DOHH2 (cell line): Measurements from ENCODE around the gene FUT3.

Experiments
- H3F3A ChIP-seq: fragments of 200-600 bp; sonication (generic), shearing (Covaris generic); 2 replicates; pipeline ENCODE4 v1.6.0; 2016; ENCODE audit warnings: antibody characterized with exemption, mild to moderate bottlenecking; ENCODE audit not compliant: control insufficient read depth, insufficient read depth
- H3K27ac ChIP-seq: fragments of 200-600 bp; sonication (generic); 2 replicates; pipeline ENCODE4 v1.5.1; 2014; ENCODE audit warnings: low read depth, mild to moderate bottlenecking, low read length, moderate library complexity
- H3K27me3 ChIP-seq: fragments of 200-600 bp; sonication (generic); 2 replicates; pipeline ENCODE4 v1.6.1; 2014; ENCODE audit warnings: mild to moderate bottlenecking, low read length, mixed read lengths; ENCODE audit not compliant: control insufficient read depth
- H3K36me3 ChIP-seq: fragments of 200-600 bp; sonication (generic); 2 replicates; pipeline ENCODE4 v1.6.1; 2014; ENCODE audit warnings: mild to moderate bottlenecking, low read length, moderate library complexity, mixed read lengths; ENCODE audit not compliant: control insufficient read depth
- H3K4me1 ChIP-seq: fragments of 200-600 bp; sonication (generic); 2 replicates; pipeline ENCODE4 v1.6.1; 2014; ENCODE audit warnings: mild to moderate bottlenecking, low read length, mixed read lengths; ENCODE audit not compliant: control insufficient read depth
- H3K4me2 ChIP-seq: fragments of 200-600 bp; sonication (generic); 2 replicates; pipeline ENCODE4 v1.6.0; 2014; ENCODE audit warnings: mild to moderate bottlenecking, low read length, moderate library complexity
- H3K4me3 ChIP-seq: fragments of 200-600 bp; sonication (generic); 2 replicates; pipeline ENCODE4 v1.5.1; 2014; ENCODE audit warnings: mild to moderate bottlenecking, low read length, mixed read lengths
- H3K79me2 ChIP-seq: fragments of 200-600 bp; sonication (generic); 2 replicates; pipeline ENCODE4 v1.6.1; 2014; ENCODE audit warnings: mild to moderate bottlenecking, low read length, mixed read lengths; ENCODE audit not compliant: control insufficient read depth
- H3K9me2 ChIP-seq: fragments of 200-600 bp; sonication (generic); replicated peaks from 2 replicates; pipeline ENCODE4 v1.6.1; 2014; ENCODE audit warnings: mild to moderate bottlenecking, low read length, mixed read lengths; ENCODE audit not compliant: control insufficient read depth
- H3K9me3 ChIP-seq: fragments of 200-600 bp; sonication (generic); 2 replicates; pipeline ENCODE4 v1.6.1; 2014; ENCODE audit warnings: antibody characterized with exemption, low read length, mixed read lengths; ENCODE audit not compliant: control insufficient read depth, insufficient read depth
- H4K20me1 ChIP-seq: fragments of 200-600 bp; sonication (generic); 2 replicates; pipeline ENCODE4 v1.6.0; 2014; ENCODE audit warnings: low read depth, mild to moderate bottlenecking, antibody characterized with exemption, low read length, moderate library complexity; ENCODE audit not compliant: control insufficient read depth, insufficient read depth
- EZH2phosphoT487 ChIP-seq: fragments of 200-600 bp; sonication (generic); IDR thresholded peaks from 2 replicates; pipeline ENCODE4 v1.6.1; 2017; ENCODE audit warnings: borderline replicate concordance, mild to moderate bottlenecking, antibody characterized with exemption, low read length, moderate library complexity, mixed read lengths
- TF ChIP-seq, protein P1 (sequence below): fragments of 200-600 bp; sonication (generic); IDR thresholded peaks from one replicate; pipeline ENCODE4 v1.5.1; 2014; ENCODE audit warnings: antibody characterized with exemption, mild to moderate bottlenecking, low read depth, low read length; ENCODE audit not compliant: poor library complexity, severe bottlenecking

FUT3 gene

DNA sequence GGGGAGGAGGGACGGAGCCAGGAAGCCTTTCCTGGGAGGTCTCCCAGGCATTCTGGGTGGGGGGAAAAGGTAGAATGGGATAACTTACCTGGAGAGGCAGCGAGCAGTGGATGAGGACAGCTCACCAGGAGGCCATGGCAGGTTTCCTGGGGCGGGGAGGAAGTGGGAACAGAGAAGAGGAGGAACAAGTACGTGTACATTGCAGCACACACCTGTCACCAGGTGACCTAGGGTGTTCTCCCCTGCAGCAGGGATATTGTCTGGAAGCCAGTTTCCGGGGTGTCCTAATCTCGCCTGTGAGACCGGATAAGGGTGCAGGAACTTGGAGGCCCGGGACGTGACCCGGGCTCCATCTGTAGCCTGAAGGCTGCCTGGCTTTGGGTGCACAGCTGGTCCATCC, at the start of gene FUT3:
FUT3 (minus strand) TSS at position 148 of the 400 bp plus-strand sequence.
- H3K36me3 ChIP-seq, result no peaks in the 10 kb centered on the region
- no peaks in the 10 kb centered on the region for H3F3A ChIP-seq
- no peaks in the 10 kb centered on the region for H3K9me2 ChIP-seq
- no peaks in the 10 kb centered on the region for H3K79me2 ChIP-seq
- no peak within 1 kb of the TSS for H3K4me3 ChIP-seq
- H3K27me3 ChIP-seq, result peaks cover 2% of the 10 kb centered on the region; the same call in 1 of the 2 replicates
- no peaks in the 10 kb centered on the region for H3K4me1 ChIP-seq
- H3K9me3 ChIP-seq, result no peaks in the 10 kb centered on the region
- no peak within 1 kb of the TSS for H3K27ac ChIP-seq
- no peak within 1 kb of the TSS for H3K4me2 ChIP-seq
- no peaks in the 10 kb centered on the region for H4K20me1 ChIP-seq
- TF ChIP-seq, protein P1, sequence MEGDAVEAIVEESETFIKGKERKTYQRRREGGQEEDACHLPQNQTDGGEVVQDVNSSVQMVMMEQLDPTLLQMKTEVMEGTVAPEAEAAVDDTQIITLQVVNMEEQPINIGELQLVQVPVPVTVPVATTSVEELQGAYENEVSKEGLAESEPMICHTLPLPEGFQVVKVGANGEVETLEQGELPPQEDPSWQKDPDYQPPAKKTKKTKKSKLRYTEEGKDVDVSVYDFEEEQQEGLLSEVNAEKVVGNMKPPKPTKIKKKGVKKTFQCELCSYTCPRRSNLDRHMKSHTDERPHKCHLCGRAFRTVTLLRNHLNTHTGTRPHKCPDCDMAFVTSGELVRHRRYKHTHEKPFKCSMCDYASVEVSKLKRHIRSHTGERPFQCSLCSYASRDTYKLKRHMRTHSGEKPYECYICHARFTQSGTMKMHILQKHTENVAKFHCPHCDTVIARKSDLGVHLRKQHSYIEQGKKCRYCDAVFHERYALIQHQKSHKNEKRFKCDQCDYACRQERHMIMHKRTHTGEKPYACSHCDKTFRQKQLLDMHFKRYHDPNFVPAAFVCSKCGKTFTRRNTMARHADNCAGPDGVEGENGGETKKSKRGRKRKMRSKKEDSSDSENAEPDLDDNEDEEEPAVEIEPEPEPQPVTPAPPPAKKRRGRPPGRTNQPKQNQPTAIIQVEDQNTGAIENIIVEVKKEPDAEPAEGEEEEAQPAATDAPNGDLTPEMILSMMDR, result no peak
- no peak for TF ChIP-seq EZH2phosphoT487

- peaks cover 32% of the 10 kb centered on the region for H3K36me3 ChIP-seq
- no peak for TF ChIP-seq EZH2phosphoT487
- TF ChIP-seq, protein P1, result no peak
- no peaks in the 10 kb centered on the region for H3F3A ChIP-seq
- H3K9me2 ChIP-seq, result no peaks in the 10 kb centered on the region
- H3K27ac ChIP-seq, result no peak overlapping the region
- H3K27me3 ChIP-seq, result no peaks in the 10 kb centered on the region
- peaks cover 58% of the 10 kb centered on the region for H3K79me2 ChIP-seq
- 0 out of 2 replicates have a peak overlapping the region, but pooled peaks have one; percentile 0 for H3K4me2 ChIP-seq
- H3K4me3 ChIP-seq, result no peak overlapping the region
- H3K9me3 ChIP-seq, result no peaks in the 10 kb centered on the region
- no peaks in the 10 kb centered on the region for H4K20me1 ChIP-seq
- H3K4me1 ChIP-seq, result peaks cover 20% of the 10 kb centered on the region
Measured at GRCh38 chr19:5900976-5901375, 49.7 kb upstream of the FUT3 start.

GRCh38 chr19:5899728-5900526, 48.7 kb upstream of the FUT3 start:
- H3K27ac ChIP-seq, result no peak overlapping the region
- no peak overlapping the region for H3K4me3 ChIP-seq
- H3K27me3 ChIP-seq, result no peaks in the 10 kb centered on the region
- peaks cover 41% of the 10 kb centered on the region for H3K36me3 ChIP-seq
- H3K4me1 ChIP-seq, result peaks cover 16% of the 10 kb centered on the region
- H3K9me2 ChIP-seq, result no peaks in the 10 kb centered on the region
- no peak overlapping the region for H3K4me2 ChIP-seq
- no peaks in the 10 kb centered on the region for H3F3A ChIP-seq
- H3K9me3 ChIP-seq, result no peaks in the 10 kb centered on the region
- peaks cover 58% of the 10 kb centered on the region for H3K79me2 ChIP-seq
- no peaks in the 10 kb centered on the region for H4K20me1 ChIP-seq
- TF ChIP-seq, protein P1, result no peak
- no peak for TF ChIP-seq EZH2phosphoT487
